Thoracic aorta (tissue), 2 donors: Measurements from ENCODE around the gene TMEM18. TPM values are rescaled to one million over a fixed set of nuclear protein-coding genes. Genes with fewer than 3 reads are reported as not detected.

Experiments used
- ATAC-seq: fragments of 150-250 bp; one replicate; pipeline ENCODE4 v1.8.0; 2017; ENCODE audit warnings: low read depth; ENCODE audit not compliant: insufficient number of reproducible peaks, low FRiP score
- DNase-seq: peaks from one replicate; pipeline ENCODE4 v3.0.0-alpha.2; 2020; ENCODE audit warnings: low spot score
- H3K27ac ChIP-seq, 2 donors: fragments of 200-600 bp; sonication (generic); 1 replicate in 1 of 2; 2 replicates in 1 of 2; pipeline ENCODE4 v1.5.1; 2016; ENCODE audit warnings: mild to moderate bottlenecking in 2 of 2, moderate library complexity in 2 of 2
- H3K27me3 ChIP-seq: fragments of 200-600 bp; sonication (generic); replicated peaks from 2 replicates; pipeline ENCODE4 v1.6.0; 2016; ENCODE audit warnings: mild to moderate bottlenecking; ENCODE audit not compliant: insufficient read depth
- H3K36me3 ChIP-seq: fragments of 200-600 bp; sonication (generic); one replicate; pipeline ENCODE4 v1.5.1; 2016
- H3K4me1 ChIP-seq, 2 donors: fragments of 200-600 bp; sonication (generic); 1 replicate in 1 of 2; 2 replicates in 1 of 2; pipeline versions ENCODE4 v1.5.1 to v1.6.0; 2016; ENCODE audit warnings: low read depth in 2 of 2, mild to moderate bottlenecking in 1 of 2; ENCODE audit not compliant: control insufficient read depth in 1 of 2
- H3K4me3 ChIP-seq: fragments of 200-600 bp; sonication (generic); 2 replicates; pipeline ENCODE4 v1.5.1; 2016; ENCODE audit warnings: mild to moderate bottlenecking
- H3K9me3 ChIP-seq: fragments of 200-600 bp; sonication (generic); 2 replicates; pipeline ENCODE4 v1.5.1; 2016
- CTCF ChIP-seq: fragments of 200-600 bp; sonication (generic); IDR thresholded peaks from one replicate; pipeline ENCODE4 v1.5.1; 2019; ENCODE audit warnings: antibody characterized with exemption
- total RNA-seq, 2 donors: library from RNA; depleted of rRNA; stranded (reverse); fragments of >200 nt; gene quantifications; one replicate each; pipeline versions ENCODE4 v1.1.0 to v1.2.3, GENCODE V29; 2016

The TMEM18 gene
- total RNA-seq, 2 donors from 2014 or later: 3.1 to 14.8 TPM

DNA sequence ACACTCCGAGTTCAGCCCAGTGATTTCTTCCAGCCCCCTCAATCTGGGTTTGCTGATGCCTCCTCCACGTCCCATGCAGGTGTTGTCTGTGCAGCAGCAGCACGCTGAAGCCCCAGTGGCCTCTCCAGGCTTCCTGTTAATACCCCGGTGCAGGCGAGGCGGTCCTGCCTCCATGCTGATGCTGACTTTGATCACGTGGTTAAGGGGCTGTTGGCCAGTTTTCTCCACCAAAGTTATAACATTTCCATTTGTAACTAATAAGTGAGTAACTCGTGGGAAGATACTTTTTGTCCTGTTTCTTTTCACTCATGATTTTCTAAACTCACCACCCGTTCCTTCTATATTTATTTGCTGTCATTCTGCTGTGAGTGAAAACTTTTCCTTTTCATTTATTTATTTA, 42.5 kb upstream of the TMEM18 start:
- Histone ChIP-seq H3K9me3 (no peaks in the 10 kb centered on the region), H3K4me1 (no peaks in the 10 kb centered on the region), H3K4me3 (no peak overlapping the region), H3K27me3 (no peaks in the 10 kb centered on the region), H3K27ac (no peak overlapping the region), H3K36me3 (no peaks in the 10 kb centered on the region)
- no peak for TF ChIP-seq CTCF
- ATAC-seq (no peak), DNase-seq (no peak)

- TF ChIP-seq CTCF: no peak
- no peaks in the 10 kb centered on the region for H3K9me3 ChIP-seq
- ATAC-seq: no peak
Observed at GRCh38 chr2:719191-719590, 42.0 kb upstream of the TMEM18 start.

DNA sequence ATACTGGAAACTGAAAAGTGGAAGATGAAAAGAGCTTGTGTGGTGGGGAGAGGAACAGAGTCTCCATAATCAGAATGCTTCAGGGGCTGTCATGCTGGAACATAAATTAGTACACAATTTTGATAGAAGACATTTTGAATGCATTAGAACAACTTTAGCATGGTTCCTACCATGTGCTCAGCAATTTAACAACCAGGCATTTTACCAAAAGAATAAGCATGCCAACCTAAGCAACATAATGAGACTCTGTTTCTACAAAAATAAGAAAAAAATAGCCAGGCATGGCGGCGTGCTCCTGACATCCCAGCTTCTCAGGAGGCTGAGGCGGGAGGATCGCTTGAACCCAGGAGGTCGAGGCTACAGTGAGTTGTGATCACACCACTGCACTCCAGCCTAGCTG, 40.5 kb upstream of the TMEM18 start:
- H3K9me3 ChIP-seq: no peaks in the 10 kb centered on the region
- H3K4me1 ChIP-seq: no peaks in the 10 kb centered on the region
- no peak for TF ChIP-seq CTCF
- H3K27me3 ChIP-seq: no peaks in the 10 kb centered on the region
- H3K27ac ChIP-seq: no peak overlapping the region
- ATAC-seq (no peak), DNase-seq (no peak)
- no peak overlapping the region for H3K4me3 ChIP-seq
- no peaks in the 10 kb centered on the region for H3K36me3 ChIP-seq

More at GRCh38 chr2:719191-719590, 42.0 kb upstream of the TMEM18 start:
- H3K4me1 ChIP-seq: no peaks in the 10 kb centered on the region
- no peak for DNase-seq
- no peak overlapping the region for H3K4me3 ChIP-seq
- H3K27me3 ChIP-seq: no peaks in the 10 kb centered on the region
- no peaks in the 10 kb centered on the region for H3K36me3 ChIP-seq
- no peak overlapping the region for H3K27ac ChIP-seq

DNA sequence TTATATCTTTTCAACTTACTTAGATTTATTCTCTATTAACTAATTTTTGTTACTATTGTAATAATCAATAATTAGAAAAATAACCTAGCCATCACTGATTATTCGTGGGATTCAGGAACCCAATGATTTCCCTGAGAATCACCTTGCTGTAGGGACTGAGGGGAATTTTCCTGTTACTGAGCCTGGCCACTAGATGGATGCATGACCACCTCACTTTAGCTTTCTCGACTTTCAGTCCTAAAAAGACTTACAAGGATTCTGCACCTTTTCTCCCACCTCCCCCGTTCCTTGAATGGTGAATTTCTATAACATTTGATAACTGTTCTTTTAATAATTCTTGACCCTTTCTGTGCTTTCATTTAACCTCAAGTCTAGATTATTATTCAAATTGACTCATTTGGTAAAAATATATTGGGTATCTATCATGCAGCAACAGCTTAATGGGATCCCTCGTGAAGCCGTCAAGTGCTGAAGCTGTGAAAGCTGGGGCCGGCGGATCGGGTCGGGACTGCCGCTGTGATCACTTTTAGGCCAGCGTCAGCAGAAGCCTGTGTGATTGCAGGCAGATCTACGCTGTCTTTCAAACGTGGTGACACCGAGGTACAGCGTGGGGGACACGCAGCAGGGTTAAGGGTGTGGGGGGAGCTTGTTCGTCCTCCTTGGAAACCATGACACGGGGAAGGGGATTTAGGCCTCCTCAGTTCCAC, 38.8 kb upstream of the TMEM18 start:
- H3K27ac ChIP-seq: no peak overlapping the region
- no peak for DNase-seq
- ATAC-seq: no peak
- H3K36me3 ChIP-seq: no peaks in the 10 kb centered on the region
- no peaks in the 10 kb centered on the region for H3K27me3 ChIP-seq
- no peak overlapping the region for H3K4me3 ChIP-seq
- no peaks in the 10 kb centered on the region for H3K9me3 ChIP-seq
- TF ChIP-seq CTCF: no peak
- no peaks in the 10 kb centered on the region for H3K4me1 ChIP-seq

DNA sequence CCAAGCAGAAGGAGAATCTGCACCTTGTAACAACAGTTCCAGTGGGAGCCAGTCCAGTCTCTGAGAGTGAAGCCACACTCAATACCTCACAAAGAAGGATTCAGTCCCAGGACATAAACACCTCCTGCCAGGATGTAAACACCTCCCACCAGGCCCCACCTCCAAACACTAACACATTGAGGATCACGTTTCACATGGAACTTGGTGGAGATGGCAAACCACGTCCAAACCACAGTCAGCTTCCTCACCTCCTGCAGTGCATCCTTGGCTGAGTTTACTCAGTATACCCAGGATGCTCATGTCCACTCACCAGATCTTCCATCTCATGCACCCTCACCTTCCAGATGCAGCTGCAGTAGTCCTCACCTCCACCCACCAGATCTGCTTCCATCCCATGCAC, 37.8 kb upstream of the TMEM18 start:
- ATAC-seq: no peak
- no peaks in the 10 kb centered on the region for H3K27me3 ChIP-seq
- H3K4me1 ChIP-seq: no peaks in the 10 kb centered on the region
- H3K4me3 ChIP-seq: no peak overlapping the region
- no peak for TF ChIP-seq CTCF
- H3K27ac ChIP-seq: no peak overlapping the region
- no peaks in the 10 kb centered on the region for H3K9me3 ChIP-seq
- no peak for DNase-seq
- H3K36me3 ChIP-seq: no peaks in the 10 kb centered on the region
